B cell (primary cell): ENCODE data around the gene RLBP1. TPM values are rescaled to one million over a fixed set of nuclear protein-coding genes. Genes with fewer than 3 reads are reported as not detected.

Source experiments
- ATAC-seq: fragments of 200-7000 bp; cut with Tn5 transposase; one replicate; pipeline ENCODE4 v1.10.0; 2021; ENCODE audit warnings: low read depth, mild to moderate bottlenecking, moderate number of reproducible peaks, moderate library complexity
- CTCF ChIA-PET: fragments of 350-600 bp; sonication (Branson Sonifier 250); formaldehyde crosslinking; loops from one replicate; lab custom pipeline; 2021; ENCODE audit warnings: antibody characterized with exemption, inconsistent platforms; lab: Charles Lee
- POLR2A ChIA-PET: fragments of 350-600 bp; sonication (Branson Sonifier 250); formaldehyde crosslinking; loops from one replicate; lab custom pipeline; 2021; ENCODE audit warnings: antibody characterized with exemption; lab: Charles Lee
- DNase-seq: peaks from one replicate; pipeline ENCODE4 v3.0.0; 2013
- H2AFZ ChIP-seq: 2 replicates; pipeline ENCODE4 v1.6.1; 2012; ENCODE audit warnings: mild to moderate bottlenecking, low read depth, low read length; ENCODE audit not compliant: insufficient read depth, poor library complexity, severe bottlenecking
- H3K27ac ChIP-seq, 2 donors: 1 replicate in 1 of 2; 2 replicates in 1 of 2; pipeline ENCODE4 v1.5.1; 2012 to 2013; ENCODE audit warnings: low read length in 2 of 2, mild to moderate bottlenecking in 2 of 2, moderate library complexity in 1 of 2
- H3K27me3 ChIP-seq, 4 experiments: fragments of 200-600 bp in 1 of 4; sonication (generic) in 1 of 4; replicated peaks in 1 of 4; 1 replicate in 2 of 4; 2 replicates in 2 of 4; pipeline versions ENCODE4 v1.6.1 to v1.7.0; 2013 to 2016; ENCODE audit warnings: low read length in 3 of 4, mild to moderate bottlenecking in 2 of 4, mixed read lengths in 1 of 4, moderate library complexity in 1 of 4; ENCODE audit not compliant: insufficient read depth in 4 of 4, control insufficient read depth in 3 of 4; ENCODE audit errors: control extremely low read depth in 1 of 4
- H3K36me3 ChIP-seq, 2 experiments: replicated peaks in 1 of 2; 1 replicate in 1 of 2; 2 replicates in 1 of 2; pipeline versions ENCODE4 v1.6.1 to v1.7.1; 2013; ENCODE audit warnings: low read length in 1 of 2; ENCODE audit not compliant: insufficient read depth in 2 of 2, control insufficient read depth in 1 of 2; ENCODE audit errors: control extremely low read depth in 1 of 2, extremely low read depth in 1 of 2
- H3K4me1 ChIP-seq, 2 donors: fragments of 200-600 bp in 1 of 2; sonication (generic) in 1 of 2; 1 replicate in 1 of 2; 2 replicates in 1 of 2; pipeline versions ENCODE4 v1.5.1 to v1.6.1; 2013 to 2017; ENCODE audit warnings: low read length in 2 of 2; ENCODE audit not compliant: control insufficient read depth in 2 of 2, insufficient read depth in 2 of 2
- H3K4me2 ChIP-seq: replicated peaks from 2 replicates; pipeline ENCODE3; 2012; ENCODE audit warnings: mild to moderate bottlenecking, low read depth, low read length; ENCODE audit not compliant: poor library complexity, severe bottlenecking
- H3K4me3 ChIP-seq, 5 experiments: fragments of 200-600 bp in 1 of 5; sonication (generic) in 1 of 5; 1 replicate in 3 of 5; 2 replicates in 2 of 5; pipeline versions ENCODE4 v1.5.1 to v1.7.0; 2011 to 2016; ENCODE audit warnings: low read length in 4 of 5, mild to moderate bottlenecking in 4 of 5, low read depth in 2 of 5, control low read depth in 1 of 5, moderate library complexity in 1 of 5; ENCODE audit not compliant: insufficient read depth in 1 of 5; ENCODE audit errors: control extremely low read depth in 1 of 5, extremely low read depth in 1 of 5
- H3K79me2 ChIP-seq: fragments of 200-600 bp; sonication (generic); one replicate; pipeline ENCODE4 v1.6.0; 2016; ENCODE audit warnings: low read length; ENCODE audit not compliant: control insufficient read depth, insufficient read depth
- H3K9ac ChIP-seq: fragments of 200-600 bp; sonication (generic); 2 replicates; pipeline ENCODE4 v1.6.1; 2017; ENCODE audit warnings: mild to moderate bottlenecking, low read length, moderate library complexity
- H3K9me3 ChIP-seq, 3 donors: one replicate each; pipeline versions ENCODE4 v1.6.1 to v1.7.1; 2013; ENCODE audit warnings: low read length in 2 of 3; ENCODE audit not compliant: control insufficient read depth in 2 of 3, insufficient read depth in 1 of 3; ENCODE audit errors: control extremely low read depth in 1 of 3
- H4K20me1 ChIP-seq: 2 replicates; pipeline ENCODE4 v1.6.0; 2012; ENCODE audit warnings: mild to moderate bottlenecking, low read length; ENCODE audit not compliant: insufficient read depth, control insufficient read depth, poor library complexity, severe bottlenecking
- H3K27ac Mint-ChIP-seq: one replicate; pipeline ENCODE4 v1.8.0; 2021; ENCODE audit warnings: mixed read lengths
- H3K27me3 Mint-ChIP-seq: one replicate; pipeline ENCODE4 v1.8.0; 2021; ENCODE audit warnings: mixed read lengths
- H3K4me1 Mint-ChIP-seq: one replicate; pipeline ENCODE4 v1.8.0; 2021; ENCODE audit warnings: mixed read lengths
- H3K4me3 Mint-ChIP-seq: one replicate; pipeline ENCODE4 v1.8.0; 2021; ENCODE audit warnings: mixed read lengths
- H3K9me3 Mint-ChIP-seq: one replicate; pipeline ENCODE4 v1.8.0; 2022; ENCODE audit warnings: mixed read lengths; ENCODE audit not compliant: insufficient read depth
- EZH2 ChIP-seq: IDR thresholded peaks from 2 replicates; pipeline ENCODE4 v1.6.1; 2012; ENCODE audit warnings: borderline replicate concordance, low read depth, mild to moderate bottlenecking, moderate library complexity, low read length; ENCODE audit not compliant: insufficient read depth, poor library complexity, severe bottlenecking
- WGBS: methylation state at CpG from one replicate; pipeline ENCODE4 v1.1.5; 2013; ENCODE audit warnings: missing lambda C conversion rate; ENCODE audit not compliant: insufficient coverage; 5-methylcytosine and 5-hydroxymethylcytosine counted together
- intact Hi-C: fragments of 100-400 bp; cut with micrococcal nuclease; formaldehyde crosslinking; loops from one replicate; pipeline ENCODE4 v1.10.0; 2022
- polyA plus RNA-seq: library from polyadenylated mRNA; depleted of rRNA; stranded (reverse); fragments of >200 nt; gene quantifications from 2 replicates; pipeline ENCODE4 v1.2.3, GENCODE V29; 2012
- total RNA-seq, 2 donors: library from RNA; stranded (reverse); fragments of 120-200 nt in 1 of 2; gene quantifications; 1 replicate in 1 of 2; 2 replicates in 1 of 2; pipeline versions ENCODE4 v1.2.3 to v1.2.4, GENCODE V29; 2013 to 2022
- TF ChIP-seq, protein P1 (sequence below): fragments of 200-600 bp; IDR thresholded peaks from one replicate; pipeline ENCODE4 v1.8.0; 2022; ENCODE audit warnings: antibody characterized with exemption, mild to moderate bottlenecking

RLBP1 gene
- total and polyA plus RNA-seq, 2 donors (not counting 1 experiment from before 2014, with no cell fraction given): not detected

DNA sequence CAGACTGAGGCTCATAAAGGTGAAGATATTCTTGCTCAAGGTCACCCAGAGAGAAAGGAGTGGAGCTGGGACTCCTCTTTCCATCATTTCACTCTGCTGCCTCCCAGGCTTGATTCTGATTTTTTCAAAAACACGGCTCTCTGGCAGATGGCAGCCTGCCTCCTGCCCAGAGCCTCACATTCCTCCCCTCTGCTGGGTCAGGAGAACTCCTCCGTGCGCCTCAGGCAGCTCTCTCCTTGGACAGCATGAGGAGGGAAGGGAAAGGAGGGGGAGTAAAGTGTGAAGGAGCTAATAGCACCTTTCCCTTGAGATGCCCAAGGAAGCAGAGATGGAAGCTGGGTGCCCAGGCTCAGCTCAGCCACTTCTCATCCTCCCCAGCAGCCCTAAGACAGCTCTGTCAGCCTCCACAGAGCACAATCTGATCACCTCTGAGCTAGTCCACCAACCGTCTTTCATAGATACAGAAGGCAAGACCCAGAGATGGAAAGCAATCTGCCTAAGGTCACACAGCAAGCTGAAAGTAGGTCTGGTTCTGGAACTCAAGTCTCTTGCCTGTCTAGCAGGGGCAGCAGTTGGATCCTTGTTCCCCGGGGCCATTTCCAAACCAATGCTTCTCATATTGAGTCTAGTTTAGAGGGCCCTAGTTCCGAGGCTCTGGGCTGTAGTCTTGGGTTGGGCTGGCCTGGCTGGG is 3.5 kb downstream of the RLBP1 start:
- Mint-ChIP-seq H3K9me3 (no peaks in the 10 kb centered on the region), H3K27ac (no peak overlapping the region), H3K4me1 (no peaks in the 10 kb centered on the region), H3K4me3 (no peak overlapping the region), H3K27me3 (peaks cover 4% of the 10 kb centered on the region)
- Histone ChIP-seq H3K9me3 (no peaks in the 10 kb centered on the region), H4K20me1 (no peaks in the 10 kb centered on the region), H2AFZ (no peak overlapping the region), H3K9ac (no peak overlapping the region), H3K36me3 (no peaks in the 10 kb centered on the region), H3K27me3 (no peaks in the 10 kb centered on the region), H3K4me3 (no peak overlapping the region), H3K4me1 (no peaks in the 10 kb centered on the region), H3K27ac (no peak overlapping the region), H3K4me2 (no peak overlapping the region), H3K79me2 (no peaks in the 10 kb centered on the region)
- intact Hi-C loops: no loop called here
- CTCF ChIA-PET: interaction anchor here (4.8 kb wide), 1 partner anchor 11 kb away, joined by 37 read pairs; no protein-coding TSS in a partner anchor
- TF ChIP-seq, protein P1, sequence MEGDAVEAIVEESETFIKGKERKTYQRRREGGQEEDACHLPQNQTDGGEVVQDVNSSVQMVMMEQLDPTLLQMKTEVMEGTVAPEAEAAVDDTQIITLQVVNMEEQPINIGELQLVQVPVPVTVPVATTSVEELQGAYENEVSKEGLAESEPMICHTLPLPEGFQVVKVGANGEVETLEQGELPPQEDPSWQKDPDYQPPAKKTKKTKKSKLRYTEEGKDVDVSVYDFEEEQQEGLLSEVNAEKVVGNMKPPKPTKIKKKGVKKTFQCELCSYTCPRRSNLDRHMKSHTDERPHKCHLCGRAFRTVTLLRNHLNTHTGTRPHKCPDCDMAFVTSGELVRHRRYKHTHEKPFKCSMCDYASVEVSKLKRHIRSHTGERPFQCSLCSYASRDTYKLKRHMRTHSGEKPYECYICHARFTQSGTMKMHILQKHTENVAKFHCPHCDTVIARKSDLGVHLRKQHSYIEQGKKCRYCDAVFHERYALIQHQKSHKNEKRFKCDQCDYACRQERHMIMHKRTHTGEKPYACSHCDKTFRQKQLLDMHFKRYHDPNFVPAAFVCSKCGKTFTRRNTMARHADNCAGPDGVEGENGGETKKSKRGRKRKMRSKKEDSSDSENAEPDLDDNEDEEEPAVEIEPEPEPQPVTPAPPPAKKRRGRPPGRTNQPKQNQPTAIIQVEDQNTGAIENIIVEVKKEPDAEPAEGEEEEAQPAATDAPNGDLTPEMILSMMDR: no peak
- TF ChIP-seq EZH2: no peak
- POLR2A ChIA-PET: no interaction called here
- no peak for ATAC-seq
- 84% methylated on average over 4 of the region's 6 CpGs for WGBS
- DNase-seq: no peak

DNA sequence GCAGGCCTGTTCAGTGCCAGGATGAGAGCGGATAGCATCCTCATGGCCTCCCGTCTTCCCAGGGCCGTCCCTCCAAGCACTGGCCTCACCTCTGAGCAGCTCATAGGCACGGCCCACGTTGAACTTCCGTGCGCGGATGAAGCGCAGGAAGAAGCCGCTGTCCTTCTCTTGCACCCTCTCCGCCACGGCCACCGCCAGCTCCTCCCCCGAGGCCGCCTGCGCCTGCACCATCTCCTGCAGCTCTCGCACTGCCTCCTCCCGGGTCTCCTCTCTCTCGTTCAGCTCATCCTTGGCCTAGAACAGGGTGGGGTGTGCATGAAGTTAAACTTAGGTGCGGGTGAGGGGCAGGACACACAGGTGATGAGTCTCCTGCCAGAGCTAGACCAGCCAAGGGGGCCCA is 4.3 kb downstream of the RLBP1 start:
- H3K4me2 ChIP-seq: no peak overlapping the region
- no peak for ATAC-seq
- Mint-ChIP-seq H3K27me3 (peaks cover 4% of the 10 kb centered on the region), H3K4me3 (no peak overlapping the region), H3K9me3 (no peaks in the 10 kb centered on the region), H3K4me1 (no peaks in the 10 kb centered on the region), H3K27ac (no peak overlapping the region)
- H3K4me1 ChIP-seq: no peaks in the 10 kb centered on the region
- intact Hi-C loops: no loop called here
- H3K27ac ChIP-seq: no peak overlapping the region
- no peak overlapping the region for H2AFZ ChIP-seq
- H3K9ac ChIP-seq: no peak overlapping the region
- no peaks in the 10 kb centered on the region for H3K79me2 ChIP-seq
- H3K9me3 ChIP-seq: no peaks in the 10 kb centered on the region
- H3K4me3 ChIP-seq: no peak overlapping the region
- no peaks in the 10 kb centered on the region for H4K20me1 ChIP-seq
- WGBS: 95% methylated on average over 20 of the region's 20 CpGs
- DNase-seq: no peak
- POLR2A ChIA-PET: no interaction called here
- CTCF ChIA-PET: interaction anchor here (1.1 to 4.8 kb wide), 2 partner anchors 11 to 13 kb away, joined by 3 to 37 read pairs; no protein-coding TSS in a partner anchor
- no peak for TF ChIP-seq EZH2
- TF ChIP-seq, protein P1: no peak
- H3K27me3 ChIP-seq: no peaks in the 10 kb centered on the region
- H3K36me3 ChIP-seq: no peaks in the 10 kb centered on the region
